NOMO-1 (cell line): ENCODE measurements around the gene LENG8.
"Not testable (repeated sequence)": the region's sequence is repeated elsewhere in the genome, so short reads cannot be mapped to it uniquely, and the experiment has no call there.

Experiments
- DNase-seq, 2 experiments: peaks; one replicate each; lab custom pipeline; 2025; ENCODE audit not compliant: unreplicated experiment in 2 of 2; lab: John Stamatoyannopoulos, UW

LENG8 gene

DNA sequence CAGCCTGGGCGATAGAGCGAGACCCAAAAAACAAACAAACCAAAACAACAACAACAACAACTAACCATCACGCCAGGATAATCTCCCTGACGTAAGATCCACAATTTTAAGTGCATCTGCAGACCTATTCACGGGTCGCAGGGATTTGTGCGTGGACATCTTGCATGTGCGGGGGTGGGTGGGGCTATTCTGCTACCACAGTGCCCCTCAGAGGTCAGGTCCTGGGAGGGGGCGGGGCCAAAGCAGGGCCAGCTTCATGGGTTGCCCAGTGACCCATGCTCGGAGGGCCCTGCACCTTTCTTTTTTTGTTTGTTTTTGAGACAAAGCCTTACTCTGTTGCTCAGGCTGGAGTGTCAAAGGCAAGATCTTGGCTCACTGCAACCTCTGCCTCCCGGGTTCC, 26.7 kb downstream of the LENG8 start:
- no peak for DNase-seq

DNA sequence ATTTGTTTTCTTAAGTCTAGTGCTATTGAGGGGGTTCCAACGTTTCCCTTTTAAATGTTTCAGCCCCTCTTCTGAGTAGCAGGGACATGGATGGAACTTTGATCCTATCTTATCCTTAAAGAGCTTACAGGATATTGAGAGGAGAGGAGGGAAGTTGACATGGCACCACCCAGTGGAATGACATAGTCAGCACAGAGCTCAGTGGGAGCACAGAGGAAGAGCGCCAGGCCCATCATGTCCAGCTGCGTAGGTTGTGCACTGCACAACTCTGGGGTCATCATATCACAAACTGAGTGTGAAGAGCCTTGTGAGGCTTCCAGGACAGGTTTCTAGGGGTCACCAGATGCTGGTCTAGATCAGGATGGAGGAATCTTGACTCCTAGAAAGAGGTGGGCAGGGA, 28.7 kb downstream of the LENG8 start:
- no peak for DNase-seq

DNA sequence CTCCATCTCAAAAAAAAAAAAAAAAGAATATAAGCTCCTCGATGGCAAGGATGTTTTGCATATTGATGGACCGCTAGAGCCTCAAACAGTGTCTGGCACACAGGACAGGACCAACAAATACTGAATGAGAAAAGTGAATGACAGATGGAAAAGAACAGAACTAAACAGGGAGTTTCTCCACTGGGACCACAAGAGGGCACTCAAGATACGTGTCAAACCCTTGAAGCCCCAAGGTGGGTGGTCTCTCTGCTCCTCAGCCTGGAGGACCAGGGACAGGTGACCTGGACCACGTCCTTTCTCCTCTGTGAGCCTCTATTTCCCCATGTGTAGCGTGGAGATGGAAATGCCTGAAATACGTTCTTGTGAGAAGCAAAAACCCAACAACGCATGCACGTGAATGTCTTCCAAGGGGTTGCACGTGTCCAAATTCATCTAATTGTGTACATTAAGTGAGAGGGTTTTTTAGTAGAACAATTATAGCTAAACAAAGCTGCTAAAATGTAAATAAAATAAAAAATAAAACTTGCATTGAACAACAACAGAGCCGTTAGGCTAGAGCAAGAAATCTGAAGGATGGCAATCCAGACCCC, 29.8 kb downstream of the LENG8 start:
- DNase-seq: peak in 1 of 2 experiments; percentile 59

DNA sequence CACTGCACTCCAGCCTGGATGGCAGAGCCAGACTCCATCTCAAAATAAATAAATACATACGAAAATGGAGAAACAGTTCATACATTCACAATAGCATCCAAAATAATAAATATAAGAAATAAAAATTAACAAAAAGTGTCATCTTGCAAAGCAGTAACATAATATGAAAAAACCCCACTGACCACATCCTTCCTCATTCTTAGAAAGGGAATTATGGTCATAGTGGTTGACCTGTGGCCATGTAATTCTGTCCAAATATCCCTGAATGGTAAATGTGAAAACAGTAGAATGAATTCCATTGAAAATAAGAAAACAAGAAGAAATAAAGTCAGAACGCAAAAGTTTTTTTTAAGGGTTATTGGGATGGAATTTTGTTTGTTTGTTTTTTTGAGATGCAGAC, 31.1 kb downstream of the LENG8 start:
- DNase-seq: peak in 1 of 2 experiments; percentile 74

DNA sequence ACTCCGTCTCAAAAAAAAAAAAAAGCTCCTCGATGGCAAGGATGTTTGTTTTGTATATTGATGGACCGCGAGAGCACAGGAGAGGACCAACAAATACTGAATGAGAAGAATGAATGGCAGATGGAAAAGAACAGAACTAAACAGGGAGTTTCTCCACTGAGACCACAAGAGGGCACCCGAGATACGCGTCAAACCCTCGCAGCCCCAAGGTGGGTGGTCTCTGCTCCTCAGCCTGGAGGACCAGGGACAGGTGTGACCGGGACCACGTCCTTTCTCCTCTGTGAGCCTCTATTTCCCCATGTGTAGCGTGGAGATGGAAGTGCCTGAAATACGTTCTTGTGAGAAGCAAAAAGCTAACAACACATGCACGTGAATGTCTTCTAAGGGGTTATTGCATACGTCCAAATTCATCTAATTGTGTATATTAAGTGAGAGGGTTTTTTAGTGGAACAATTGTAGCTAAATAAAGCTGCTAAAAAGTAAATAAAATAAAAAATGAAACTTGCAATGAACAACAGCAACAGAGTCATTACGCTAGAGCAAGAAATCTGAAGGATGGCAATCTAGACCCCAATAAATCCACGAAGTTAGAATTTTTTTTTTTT, 32.4 kb downstream of the LENG8 start:
- DNase-seq: peak in 1 of 2 experiments; percentile 45

DNA sequence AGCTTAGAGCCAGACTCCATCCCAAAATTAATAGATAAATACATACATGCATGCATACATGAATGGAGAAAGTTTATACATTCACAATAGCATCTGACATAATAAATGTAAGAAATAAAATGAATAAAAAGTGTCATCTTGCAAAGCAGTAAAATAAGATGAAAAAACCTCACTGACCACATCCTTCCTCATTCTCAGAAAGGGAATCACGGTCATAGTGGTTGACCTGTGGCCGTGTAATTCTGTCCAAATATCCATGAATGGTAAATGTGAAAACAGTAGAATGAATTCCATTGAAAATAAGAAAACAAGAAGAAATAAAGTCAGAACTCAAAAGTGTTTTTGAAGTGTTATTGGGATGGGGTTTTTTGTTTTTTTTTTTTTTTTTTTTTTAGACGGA, 33.9 kb downstream of the LENG8 start:
- peak; percentile 24 to 80 for DNase-seq

DNA sequence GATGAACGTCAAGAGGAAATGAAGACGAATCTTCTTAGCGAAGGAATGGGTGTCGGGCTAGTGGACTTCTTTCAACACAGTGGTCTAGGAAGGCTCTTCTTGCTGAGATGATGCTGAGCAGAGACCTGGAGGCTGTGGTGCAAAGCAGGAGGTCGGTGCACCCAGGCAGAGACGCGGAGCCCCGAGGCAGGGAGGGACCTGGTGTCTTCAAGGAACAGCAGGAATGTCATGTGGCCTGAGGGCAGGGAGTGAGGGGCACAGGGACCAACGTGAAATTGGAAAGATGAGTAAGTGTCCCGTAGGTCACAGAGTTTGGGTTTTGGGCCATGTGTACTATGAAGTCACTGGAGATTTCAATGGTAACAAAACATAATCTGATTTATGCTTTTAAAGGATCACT, 35.5 kb downstream of the LENG8 start:
- no peak for DNase-seq

DNA sequence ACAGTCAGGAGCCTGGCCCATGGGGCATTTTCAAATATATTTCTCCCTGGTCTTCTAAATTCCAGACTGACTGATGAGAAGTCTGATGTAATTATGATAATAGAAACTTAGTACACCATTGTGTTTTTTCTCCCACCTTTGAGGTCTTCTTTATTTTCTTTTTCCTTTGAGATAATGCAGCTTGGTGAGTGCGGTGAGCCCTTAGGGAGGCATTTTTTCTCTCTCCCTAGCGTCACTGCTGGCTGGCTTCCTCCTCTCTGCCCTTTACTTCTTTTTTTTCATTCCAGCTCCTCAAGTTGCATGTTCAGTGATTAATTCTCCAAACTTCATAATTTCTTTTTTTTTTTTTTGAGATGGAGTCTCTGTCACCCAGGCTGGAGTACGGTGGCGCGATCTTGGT, 36.9 kb downstream of the LENG8 start:
- DNase-seq: peak in 1 of 2 experiments; percentile 31

DNA sequence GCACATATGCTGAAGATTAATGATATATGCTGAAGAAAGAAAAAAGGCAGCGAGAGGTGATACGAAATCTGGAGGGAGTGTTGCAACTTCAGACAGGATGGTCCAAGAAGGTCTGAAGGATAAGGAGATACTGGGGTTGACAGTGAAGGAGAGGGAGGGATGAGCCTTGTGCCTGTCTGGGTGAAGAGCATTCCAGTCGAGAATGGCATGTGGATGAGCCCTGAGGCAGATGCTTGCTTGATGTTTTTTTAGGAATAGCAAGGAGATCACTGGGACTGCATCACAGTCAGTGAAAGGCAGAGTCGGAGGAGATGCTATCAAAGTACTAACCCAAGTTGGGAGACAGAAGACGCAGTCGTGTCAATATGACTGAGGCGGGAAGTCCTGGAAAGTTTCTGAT, 40.3 kb downstream of the LENG8 start:
- no peak for DNase-seq

DNA sequence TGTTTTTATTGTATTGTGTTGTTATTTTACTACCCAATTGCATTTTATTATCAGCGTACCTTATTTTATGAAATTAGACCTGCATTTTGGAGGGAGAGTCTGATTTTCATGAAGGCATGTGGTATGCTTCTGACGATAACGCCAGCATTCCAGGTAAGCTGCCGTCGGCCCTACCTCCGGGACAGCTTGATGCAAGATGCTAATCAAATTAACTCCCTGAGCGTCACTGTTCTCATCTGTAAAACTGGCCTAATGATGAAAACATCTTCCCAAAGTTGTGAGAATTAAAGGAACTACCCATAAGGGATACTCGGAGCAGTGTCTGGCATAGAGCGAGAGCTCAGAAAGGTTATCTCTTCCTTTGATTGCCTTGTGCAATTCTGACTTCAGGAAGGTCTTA, 40.8 kb downstream of the LENG8 start:
- no peak for DNase-seq

DNA sequence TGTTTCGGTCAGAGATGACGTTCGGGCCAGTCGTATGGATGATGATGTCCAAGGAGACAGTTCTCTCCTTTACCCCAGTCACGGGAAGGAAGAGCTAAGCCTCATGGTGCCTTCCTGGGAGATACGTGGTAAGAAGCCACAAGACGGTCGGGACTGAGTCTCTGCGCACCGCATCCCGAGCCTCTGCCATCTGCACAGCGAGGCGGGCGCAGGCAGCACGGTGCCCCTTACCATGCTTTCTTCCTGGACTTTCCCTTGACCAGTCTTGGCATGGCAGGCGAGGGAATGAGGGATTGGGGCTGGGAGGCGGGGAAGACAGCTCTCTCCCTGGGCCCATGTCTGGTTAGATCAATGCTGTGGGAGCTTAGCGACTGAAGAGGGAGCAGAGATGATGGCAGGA, 43.6 kb downstream of the LENG8 start:
- no peak for DNase-seq

DNA sequence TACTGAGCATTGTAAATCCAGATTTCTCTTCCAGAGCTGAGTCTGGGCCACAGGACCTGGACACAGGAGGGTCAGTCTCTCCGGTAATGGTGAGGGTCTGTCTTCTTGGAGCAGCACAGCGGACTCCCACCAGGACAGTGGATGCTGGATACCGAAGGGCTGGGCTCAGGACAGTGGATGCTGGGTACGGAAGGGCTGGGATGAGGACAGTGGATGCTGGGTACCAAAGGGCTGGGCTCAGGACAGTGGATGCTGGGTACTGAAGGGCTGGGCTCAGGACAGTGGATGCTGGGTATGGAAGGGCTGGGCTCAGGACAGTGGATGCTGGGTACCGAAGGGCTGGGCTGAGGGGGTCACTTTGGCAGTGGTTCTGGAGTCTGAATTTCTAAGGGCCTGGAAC, 44.1 kb downstream of the LENG8 start:
- not testable (repeated sequence) for DNase-seq

DNA sequence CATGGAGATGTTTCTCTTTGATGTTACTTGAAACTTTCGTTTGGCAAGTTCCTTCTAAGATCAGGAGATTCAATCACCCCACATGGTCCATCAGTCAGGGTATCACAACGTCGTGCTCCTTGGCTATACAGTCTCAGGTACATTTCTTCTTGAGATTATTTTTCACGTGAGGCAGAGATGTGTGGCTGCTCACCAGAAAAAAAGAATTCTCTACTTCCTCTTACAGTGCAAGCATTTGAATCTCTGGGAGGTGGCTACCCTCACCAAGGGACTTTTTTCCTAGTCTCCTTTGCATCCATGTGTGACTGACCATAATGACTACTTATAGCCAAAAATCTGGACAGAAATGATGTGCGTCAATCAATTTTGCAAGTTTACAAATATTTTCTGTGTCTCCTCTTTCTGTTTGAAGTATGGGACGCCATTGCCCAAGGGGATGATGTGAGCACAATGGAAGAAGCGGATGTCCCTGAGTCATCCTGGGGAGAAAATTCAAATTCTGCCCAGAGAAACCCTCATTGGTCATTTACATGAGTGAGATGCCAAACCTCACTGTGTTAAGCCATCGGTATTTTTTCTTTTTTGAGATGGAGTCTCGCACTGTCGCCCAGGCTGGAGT, 45.1 kb downstream of the LENG8 start:
- DNase-seq: no peak

DNA sequence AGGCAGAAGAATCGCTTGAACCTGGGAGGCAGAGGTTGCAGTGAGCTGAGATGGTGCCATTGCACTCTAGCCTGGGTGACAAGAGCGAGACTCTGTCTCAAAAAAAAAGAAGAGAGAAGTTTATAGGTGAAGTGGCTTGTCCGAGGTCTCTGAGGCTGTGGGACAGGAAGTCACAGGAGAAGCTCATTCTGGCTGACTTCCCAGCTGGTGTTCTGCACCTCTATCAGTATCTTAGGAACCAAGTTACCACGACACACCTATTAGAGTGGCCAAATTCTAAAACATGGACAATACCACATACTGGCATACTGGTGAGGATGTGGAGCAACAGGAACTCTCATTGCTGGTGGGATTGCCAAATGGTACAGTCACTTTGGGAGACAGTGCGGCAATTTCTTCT, 46.3 kb downstream of the LENG8 start:
- not testable (repeated sequence) for DNase-seq

DNA sequence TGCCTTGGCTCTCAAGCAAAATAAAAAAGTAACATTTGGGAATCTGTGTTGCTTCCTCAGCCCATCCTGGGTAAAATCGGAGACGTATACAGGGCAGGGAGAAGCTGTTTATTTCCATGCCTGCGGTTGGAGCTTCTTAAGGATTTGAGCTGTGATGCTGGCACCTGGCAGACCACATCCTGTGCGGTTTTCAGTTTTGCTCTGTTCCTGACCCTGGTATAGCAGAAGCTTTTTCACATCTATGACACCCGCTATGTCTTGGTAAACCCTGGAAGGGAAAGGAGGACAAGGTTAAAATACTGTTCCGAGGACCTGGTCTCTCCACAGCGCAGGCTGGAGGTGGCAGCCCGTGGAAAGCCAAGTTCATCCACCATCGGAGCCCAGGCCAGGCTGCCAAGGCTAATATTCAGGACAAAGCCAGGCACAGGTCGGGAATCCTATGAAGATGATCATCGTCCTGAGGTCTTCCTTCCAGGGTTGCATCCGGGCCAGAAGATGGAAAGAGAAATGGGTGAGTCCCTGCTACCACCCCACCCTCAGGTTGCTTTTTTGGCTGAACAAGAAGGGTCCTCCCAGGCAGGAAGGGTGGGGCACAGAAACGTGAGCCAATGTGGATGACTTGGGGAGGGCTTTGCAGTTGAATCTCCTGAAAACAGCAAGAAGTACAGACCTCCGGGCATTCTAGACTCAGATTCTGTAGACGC, 48.9 kb downstream of the LENG8 start:
- DNase-seq: not testable (repeated sequence)

DNA sequence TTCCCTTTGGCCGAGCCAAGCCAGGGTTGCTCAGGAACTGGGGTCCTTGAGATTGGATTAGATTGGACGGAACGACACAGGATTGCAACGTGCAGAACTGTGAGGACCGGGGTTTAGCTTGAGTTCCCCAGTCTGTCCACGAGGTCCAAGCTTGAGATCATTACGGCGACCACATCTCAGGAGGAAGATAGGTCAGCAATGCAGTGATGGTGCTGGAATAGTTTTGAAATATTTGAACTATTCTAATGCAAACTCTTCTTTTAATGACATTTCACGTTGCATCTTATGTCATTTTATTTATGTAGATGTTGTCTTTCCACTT, 49.4 kb downstream of the LENG8 start:
- not testable (repeated sequence) for DNase-seq

DNA sequence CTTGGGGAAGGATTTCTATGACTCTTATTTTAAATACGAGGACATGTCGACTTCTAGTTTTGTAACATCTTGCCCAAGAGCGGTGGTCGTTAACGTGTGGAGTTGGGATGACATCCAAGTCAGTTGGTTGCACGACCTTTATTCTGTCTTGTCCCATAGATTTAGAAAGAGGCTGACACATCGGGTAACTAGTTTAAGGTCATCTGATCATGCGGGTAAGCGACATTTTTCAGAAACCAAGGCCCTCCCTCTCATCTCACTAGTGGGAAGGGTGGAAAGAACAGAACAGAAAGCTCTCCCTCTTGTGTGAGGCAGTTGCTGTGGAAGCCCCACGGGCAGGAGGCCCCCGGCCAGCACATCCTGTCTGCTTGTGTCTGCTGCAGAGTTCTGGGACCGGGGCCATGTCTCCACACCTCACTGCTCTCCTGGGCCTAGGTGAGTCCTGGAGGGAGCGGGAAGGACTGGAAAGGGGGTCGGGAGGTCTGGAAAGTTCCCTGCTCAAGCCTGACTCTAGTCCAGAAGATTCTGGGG, 53.6 kb downstream of the LENG8 start, which contains the start of gene LAIR2:
Gene LAIR2 (plus strand): TSS at position 314 of the 531 bp plus-strand sequence. CDS start 88 bp downstream, at position 402.
- DNase-seq: no peak

DNA sequence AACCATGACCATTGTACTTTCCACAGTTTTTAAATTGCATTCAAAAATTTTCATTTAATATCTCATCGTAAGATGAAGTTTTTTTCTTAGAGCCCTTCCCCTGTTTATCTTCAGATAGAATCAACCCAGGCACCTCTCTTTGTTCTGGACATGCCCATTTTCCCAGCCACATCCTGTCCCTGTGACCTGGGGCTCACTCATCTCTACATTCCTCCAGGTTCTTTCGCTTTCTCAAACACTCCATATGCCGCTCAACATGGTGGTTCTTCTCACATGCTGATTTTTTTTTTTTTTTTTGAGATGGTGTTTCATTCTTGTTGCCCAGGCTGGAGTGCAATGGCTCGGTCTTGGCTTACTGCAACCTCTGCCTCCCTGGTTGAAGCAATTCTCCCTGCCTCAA, 56.5 kb downstream of the LENG8 start:
- not testable (repeated sequence) for DNase-seq

DNA sequence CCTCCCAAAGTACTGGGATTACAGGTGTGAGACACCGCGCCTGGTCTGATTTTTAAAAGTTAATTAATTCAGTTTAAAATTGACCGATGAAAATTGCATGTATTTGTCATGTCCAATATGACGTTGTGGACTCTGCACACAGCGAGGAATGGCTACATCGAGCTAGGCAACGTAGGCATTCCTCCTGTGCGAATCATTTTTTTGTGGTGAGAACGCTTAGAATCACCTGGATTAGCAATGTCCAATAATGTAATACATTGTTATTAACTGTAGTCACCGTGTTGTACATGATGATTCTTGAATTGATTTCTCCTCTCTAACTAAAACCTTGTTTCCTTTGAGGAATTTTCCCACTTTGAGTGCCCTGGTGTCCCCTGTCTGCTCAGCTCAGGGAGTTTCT, 57.1 kb downstream of the LENG8 start:
- no peak for DNase-seq

DNA sequence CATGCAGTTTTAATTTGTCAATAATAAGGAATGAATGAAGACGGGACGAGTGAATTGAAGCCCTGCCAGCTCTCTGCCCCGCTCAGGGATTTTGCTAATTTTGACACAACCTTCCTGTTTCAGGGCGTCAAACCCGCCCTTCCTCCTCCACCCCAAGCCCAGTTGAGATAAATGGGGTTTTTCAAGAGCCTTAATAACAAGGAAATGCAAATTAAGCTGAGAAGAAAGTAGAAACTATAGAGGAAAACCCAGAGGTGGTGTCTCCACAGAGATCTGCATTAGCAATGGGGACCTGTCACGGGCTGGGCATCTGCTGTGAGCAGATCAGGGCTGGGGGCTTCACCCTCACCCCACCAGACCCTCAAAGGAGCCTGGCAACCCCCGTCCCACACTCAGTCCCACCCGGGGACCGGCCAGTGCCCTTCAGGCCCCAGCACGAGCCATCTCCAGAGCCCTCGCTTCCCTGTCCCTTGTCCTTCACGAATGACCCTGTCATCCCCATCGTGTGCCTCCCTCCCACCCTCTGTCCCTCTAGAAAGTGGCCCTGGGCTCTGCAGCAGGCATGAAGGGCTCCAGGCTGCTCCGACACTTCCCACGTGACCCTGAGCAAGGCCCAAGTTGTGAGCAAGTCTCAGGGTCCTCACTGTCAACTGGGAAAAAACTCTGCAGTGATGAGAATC, 58.2 kb downstream of the LENG8 start:
- not testable (repeated sequence) for DNase-seq

DNA sequence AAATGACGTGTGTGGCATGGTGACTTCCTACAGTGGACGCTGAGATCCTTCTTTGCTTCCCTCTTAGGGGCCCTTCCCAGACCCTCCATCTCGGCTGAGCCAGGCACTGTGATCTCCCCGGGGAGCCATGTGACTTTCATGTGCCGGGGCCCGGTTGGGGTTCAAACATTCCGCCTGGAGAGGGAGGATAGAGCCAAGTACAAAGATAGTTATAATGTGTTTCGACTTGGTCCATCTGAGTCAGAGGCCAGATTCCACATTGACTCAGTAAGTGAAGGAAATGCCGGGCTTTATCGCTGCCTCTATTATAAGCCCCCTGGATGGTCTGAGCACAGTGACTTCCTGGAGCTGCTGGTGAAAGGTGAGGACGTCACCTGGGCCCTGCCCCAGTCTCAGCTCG, 58.8 kb downstream of the LENG8 start:
- no peak for DNase-seq
